Common myeloid progenitor, CD34-positive (primary cell): ENCODE results near the gene C19orf85.

Source experiments
- CTCF ChIA-PET: fragments of 350-600 bp; sonication (Branson Sonifier 250); formaldehyde crosslinking; loops from one replicate; lab custom pipeline; 2021; ENCODE audit warnings: antibody characterized with exemption; lab: Charles Lee
- POLR2A ChIA-PET: fragments of 350-600 bp; sonication (Branson Sonifier 250); formaldehyde crosslinking; loops from one replicate; lab custom pipeline; 2021; ENCODE audit warnings: antibody characterized with exemption; lab: Charles Lee
- DNase-seq, 3 donors: peaks; one replicate each; pipeline versions ENCODE4 v3.0.0 to v3.0.0-alpha.2; 2013
- H3K27ac ChIP-seq, 2 experiments: 1 replicate in 1 of 2; 2 replicates in 1 of 2; pipeline ENCODE4 v1.7.0; 2013; ENCODE audit warnings: inconsistent platforms in 2 of 2, low read length in 2 of 2, mild to moderate bottlenecking in 2 of 2, low read depth in 1 of 2, moderate library complexity in 1 of 2; ENCODE audit not compliant: severe bottlenecking in 2 of 2, insufficient read depth in 1 of 2, poor library complexity in 1 of 2
- H3K27me3 ChIP-seq, 5 experiments: replicated peaks in 2 of 5; 1 replicate in 3 of 5; 2 replicates in 2 of 5; pipeline versions ENCODE4 v1.6.1 to v1.7.0; 2013; ENCODE audit warnings: low read length in 4 of 5, mild to moderate bottlenecking in 2 of 5, moderate library complexity in 2 of 5, inconsistent platforms in 1 of 5; ENCODE audit not compliant: insufficient read depth in 5 of 5, control insufficient read depth in 4 of 5
- H3K36me3 ChIP-seq, 4 experiments: 1 replicate in 2 of 4; 2 replicates in 2 of 4; pipeline versions ENCODE4 v1.6.1 to v1.7.0; 2013; ENCODE audit warnings: low read length in 3 of 4, control low read depth in 1 of 4, mild to moderate bottlenecking in 1 of 4; ENCODE audit not compliant: control insufficient read depth in 4 of 4, insufficient read depth in 4 of 4
- H3K4me1 ChIP-seq, 4 experiments: 1 replicate in 3 of 4; 2 replicates in 1 of 4; pipeline versions ENCODE4 v1.6.1 to v1.7.1; 2013; ENCODE audit warnings: low read length in 3 of 4, mild to moderate bottlenecking in 3 of 4, control low read depth in 1 of 4, inconsistent platforms in 1 of 4, moderate library complexity in 1 of 4; ENCODE audit not compliant: control insufficient read depth in 4 of 4, insufficient read depth in 4 of 4; ENCODE audit errors: control extremely low read depth in 1 of 4
- H3K4me3 ChIP-seq, 7 experiments: 1 replicate in 4 of 7; 2 replicates in 3 of 7; pipeline versions ENCODE4 v1.5.1 to v1.7.0; 2013; ENCODE audit warnings: mild to moderate bottlenecking in 7 of 7, low read length in 6 of 7, moderate library complexity in 6 of 7, inconsistent platforms in 2 of 7, low read depth in 2 of 7, control low read depth in 1 of 7; ENCODE audit not compliant: insufficient read depth in 4 of 7, control insufficient read depth in 1 of 7; ENCODE audit errors: extremely low read depth in 1 of 7
- H3K9me3 ChIP-seq, 5 experiments: 1 replicate in 4 of 5; 2 replicates in 1 of 5; pipeline versions ENCODE4 v1.6.1 to v1.7.1; 2013; ENCODE audit warnings: low read length in 4 of 5, mild to moderate bottlenecking in 2 of 5, inconsistent platforms in 1 of 5, low read depth in 1 of 5, moderate library complexity in 1 of 5; ENCODE audit not compliant: control insufficient read depth in 4 of 5, insufficient read depth in 2 of 5; ENCODE audit errors: control extremely low read depth in 1 of 5
- WGBS: methylation state at CpG from one replicate; pipeline ENCODE4 v1.1.5; 2013; ENCODE audit not compliant: insufficient coverage; 5-methylcytosine and 5-hydroxymethylcytosine counted together

The C19orf85 gene

DNA sequence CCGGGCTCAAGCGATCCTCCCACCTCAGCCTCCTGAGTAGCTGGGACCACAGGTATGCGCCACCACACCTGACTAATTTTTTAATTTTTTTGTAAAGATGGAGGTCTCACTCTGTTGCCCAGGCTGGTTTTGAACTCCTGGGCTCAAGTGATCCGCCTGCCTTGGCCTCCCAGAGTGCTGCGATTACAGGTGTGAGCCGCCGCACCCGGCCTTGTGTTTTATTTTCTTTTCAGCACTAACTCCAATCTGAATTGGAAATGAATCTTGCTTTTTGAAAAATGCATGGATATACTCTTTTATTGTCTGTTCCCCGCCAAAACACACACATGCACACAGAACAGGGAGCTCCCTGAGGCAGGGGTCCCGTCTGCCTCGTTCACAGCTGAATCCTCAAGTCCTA is 1.8 kb downstream of the C19orf85 start:
- Histone ChIP-seq H3K36me3 (peaks cover 0 to 4% (median 0%) of the 10 kb centered on the region in 4 experiments), H3K4me1 (peaks cover 0 to 26% (median 18%) of the 10 kb centered on the region in 4 experiments), H3K27ac (no peak overlapping the region), H3K27me3 (no peaks in the 10 kb centered on the region), H3K4me3 (no peak overlapping the region), H3K9me3 (no peaks in the 10 kb centered on the region)
- ChIA-PET POLR2A (interaction anchor here (1.1 kb wide), 1 partner anchor 14 kb away, joined by 6 read pairs; the partner anchor contains the start of gene ZNF628), CTCF (interaction anchor here (1.0 kb wide), 3 partner anchors 36 to 80 kb away, joined by 3 read pairs; no protein-coding TSS in a partner anchor)
- 89% methylated on average over 5 of the region's 11 CpGs for WGBS
- no peak for DNase-seq

DNA sequence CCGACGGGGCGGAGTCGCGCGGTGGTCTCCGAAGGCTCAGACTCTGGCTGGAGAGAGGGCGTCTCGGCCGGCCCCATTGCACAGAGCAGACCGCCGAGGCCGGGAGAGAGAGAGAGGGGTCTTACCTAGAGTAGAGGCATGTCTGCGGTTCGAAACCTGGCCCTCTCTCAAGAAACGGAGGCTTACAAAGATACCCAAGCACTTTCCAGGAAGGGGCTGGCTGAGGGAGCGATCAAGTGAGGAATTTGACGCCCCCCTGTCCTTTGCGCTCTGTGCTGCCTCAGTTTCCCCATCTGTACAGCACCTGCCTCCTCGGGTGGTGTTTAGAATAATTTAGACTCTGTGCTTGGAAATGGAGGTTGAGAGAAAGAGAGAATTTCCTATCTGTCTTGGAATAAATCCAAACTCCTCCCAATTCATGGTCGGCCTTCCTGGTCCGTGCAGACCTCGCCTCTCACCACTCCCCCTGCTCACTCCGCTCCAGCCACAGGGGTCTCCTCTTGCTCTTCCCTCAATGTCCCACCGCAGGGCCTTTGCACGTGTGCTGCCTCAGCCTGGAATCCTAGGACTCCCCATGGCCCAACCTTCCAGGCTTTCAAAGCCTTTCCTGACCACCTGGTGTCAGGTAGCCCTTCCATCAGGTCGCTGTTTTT is 2.5 kb downstream of the C19orf85 start:
- Histone ChIP-seq H3K9me3 (no peaks in the 10 kb centered on the region), H3K27me3 (no peaks in the 10 kb centered on the region), H3K4me1 (peaks cover 0 to 24% (median 17%) of the 10 kb centered on the region in 4 experiments), H3K36me3 (peaks cover 0 to 4% (median 0%) of the 10 kb centered on the region in 4 experiments), H3K4me3 (peak overlapping the region; percentile 11 to 90 (median 70)), H3K27ac (peak overlapping the region; percentile 64 to 88)
- 12% methylated on average over 23 of the region's 27 CpGs for WGBS
- ChIA-PET CTCF (interaction anchor here (0.9 to 1.0 kb wide), 5 partner anchors 13 to 79 kb away, joined by 3 read pairs; no protein-coding TSS in a partner anchor), POLR2A (interaction anchor here (0.5 to 1.1 kb wide), 6 partner anchors 9 to 1535 kb away, joined by 3 to 8 read pairs (median 3); partner anchors contain the start of genes FIZ1, UBE2S and ZNF628)
- peak; percentile 50 to 79 (median 72) for DNase-seq

DNA sequence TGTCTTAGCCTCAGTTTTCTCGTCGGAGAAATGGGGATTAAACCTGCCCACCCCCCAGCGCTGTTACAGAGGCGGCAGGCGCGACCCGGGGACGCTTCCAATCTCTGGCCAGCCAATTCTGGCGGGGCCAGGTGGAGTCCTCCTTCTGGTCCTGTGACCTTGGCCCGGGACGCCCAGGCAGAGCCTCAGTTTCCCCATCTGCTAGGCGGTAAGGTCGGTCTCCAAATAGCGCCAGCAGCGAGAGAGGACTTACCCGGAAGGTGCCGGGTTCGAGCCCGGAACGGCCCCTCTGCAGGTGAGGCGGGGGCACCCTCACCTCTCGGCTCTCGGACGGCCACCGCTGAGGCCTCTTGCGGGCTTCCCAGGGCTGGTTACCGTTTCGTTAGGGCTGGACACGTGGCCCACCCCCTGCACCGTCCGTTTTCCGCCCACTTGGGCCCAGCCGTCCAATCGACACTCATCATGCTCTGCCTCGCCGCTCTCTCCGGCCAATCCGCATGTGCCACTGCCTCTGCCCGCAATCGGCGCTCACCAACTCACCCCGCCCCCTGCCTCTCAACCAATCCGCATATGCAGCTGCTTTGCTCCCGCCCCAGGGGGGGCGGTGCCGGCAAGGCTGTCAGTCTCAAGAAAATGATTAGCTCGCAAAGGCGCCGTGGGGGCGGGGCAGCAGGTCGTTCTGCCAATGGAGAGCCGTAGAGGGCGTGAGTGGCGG is 3.1 kb downstream of the C19orf85 start, which contains the start of gene ISOC2:
Gene ISOC2, minus strand, starts transcription at position 384 of the 715 bp plus-strand sequence. CDS start 5,156 bp downstream, outside the sequence.
- CTCF ChIA-PET = interaction anchor here (0.9 to 1.0 kb wide), 4 partner anchors 12 to 42 kb away, joined by 3 read pairs; no protein-coding TSS in a partner anchor
- Histone ChIP-seq H3K9me3 (no peaks in the 10 kb centered on the region), H3K27ac (peak within 1 kb of the TSS; percentile 74 to 91), H3K27me3 (no peaks in the 10 kb centered on the region), H3K4me1 (peaks cover 0 to 24% (median 17%) of the 10 kb centered on the region in 4 experiments), H3K4me3 (peak within 1 kb of the TSS; percentile 64 to 90 (median 80)), H3K36me3 (peaks cover 0 to 9% (median 1%) of the 10 kb centered on the region in 4 experiments)
- POLR2A ChIA-PET = interaction anchor here (0.5 to 1.1 kb wide), 7 partner anchors 9 to 1536 kb away, joined by 3 to 8 read pairs (median 3); partner anchors contain the start of genes FIZ1, UBE2S and ZNF628
- under 1% methylated on average over 51 of the region's 54 CpGs for WGBS
- peak; percentile 100 for DNase-seq

DNA sequence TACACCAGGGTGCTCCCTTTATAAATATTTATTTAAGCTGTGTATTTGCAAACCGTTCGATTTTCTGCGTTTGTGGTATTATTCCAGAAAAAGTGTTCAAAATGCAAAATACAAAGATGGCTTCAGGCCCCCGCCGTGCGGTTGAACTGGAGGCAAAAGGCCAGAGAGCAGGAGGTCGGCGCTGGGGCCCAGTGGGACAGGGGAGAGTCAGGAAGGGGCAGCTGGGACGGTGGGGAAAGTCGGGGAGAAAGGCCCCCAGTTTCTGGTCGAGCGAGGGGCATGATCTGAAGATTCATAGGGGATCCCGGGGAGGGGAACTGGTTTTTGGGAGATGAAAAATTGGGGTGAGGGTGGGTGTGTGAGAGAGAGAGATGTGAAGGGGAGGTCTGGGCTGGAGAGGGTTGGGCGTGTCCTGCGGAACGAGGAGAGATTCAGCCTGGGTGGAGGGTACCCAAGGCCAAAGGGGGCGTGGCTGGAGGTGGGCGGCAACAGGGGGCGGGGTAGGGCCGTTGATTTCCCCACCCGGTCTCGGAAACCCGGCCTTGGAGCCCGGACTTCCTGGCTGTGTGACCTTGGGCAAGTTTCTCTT is 3.8 kb downstream of the C19orf85 start:
- H3K27ac ChIP-seq = peak overlapping the region; percentile 74 to 91
- POLR2A ChIA-PET = interaction anchor here (0.5 to 0.6 kb wide), 2 partner anchors 245 to 529 kb away, joined by 3 to 4 read pairs; no protein-coding TSS in a partner anchor

DNA sequence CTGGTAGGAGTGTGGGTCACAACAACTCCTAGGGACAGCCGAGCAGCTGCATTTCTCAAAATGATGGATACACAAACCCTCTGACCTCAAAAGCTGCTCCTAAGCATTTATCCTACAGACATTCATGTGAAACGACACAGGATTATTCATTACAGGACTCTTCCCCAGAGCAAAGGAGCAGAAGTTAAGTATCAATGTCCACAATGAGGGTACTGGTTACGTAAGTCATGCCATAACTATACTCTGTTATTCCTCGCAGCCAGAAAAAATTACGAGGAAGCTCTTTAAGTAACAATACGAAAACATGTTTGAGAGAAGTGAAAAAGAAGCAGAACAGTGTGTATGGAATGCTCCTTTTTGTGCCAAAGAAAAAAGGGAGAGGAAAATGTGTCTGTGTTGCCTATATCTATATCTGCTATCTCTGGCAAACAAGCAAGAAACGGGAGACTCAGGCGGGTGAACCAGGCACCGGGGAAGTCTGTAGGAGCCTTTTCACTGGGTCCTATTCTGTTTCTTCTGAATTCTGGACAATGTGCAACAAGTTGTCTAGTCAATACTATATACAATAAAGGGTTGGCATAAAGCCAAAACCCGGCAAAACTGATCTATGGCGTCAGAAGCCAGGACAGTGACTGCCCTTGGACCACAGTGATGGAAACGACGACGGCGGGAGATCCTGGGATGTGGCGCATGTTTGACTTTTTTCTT is 4.4 kb downstream of the C19orf85 start:
- POLR2A ChIA-PET = interaction anchor here (0.5 to 0.6 kb wide), 2 partner anchors 244 to 528 kb away, joined by 3 to 4 read pairs; no protein-coding TSS in a partner anchor
- no peaks in the 10 kb centered on the region for H3K27me3 ChIP-seq
- DNase-seq = no peak
- H3K36me3 ChIP-seq = peaks cover 0 to 13% (median 7%) of the 10 kb centered on the region in 4 experiments
- CTCF ChIA-PET = interaction anchor here (0.6 to 1.4 kb wide), 5 partner anchors 7 to 319 kb away, joined by 3 to 4 read pairs (median 4); no protein-coding TSS in a partner anchor
- peaks cover 0 to 24% (median 17%) of the 10 kb centered on the region in 4 experiments for H3K4me1 ChIP-seq
- H3K4me3 ChIP-seq = no peak overlapping the region
- WGBS = 85% methylated on average over 15 of the region's 16 CpGs
- H3K9me3 ChIP-seq = no peaks in the 10 kb centered on the region
- H3K27ac ChIP-seq = peak overlapping the region in 1 of 2 experiments; percentile 91

More for the DNA sequence above, 3.8 kb downstream of the C19orf85 start:
- Histone ChIP-seq H3K9me3 (no peaks in the 10 kb centered on the region), H3K27me3 (no peaks in the 10 kb centered on the region), H3K36me3 (peaks cover 0 to 11% (median 2%) of the 10 kb centered on the region in 4 experiments), H3K4me3 (peak overlapping the region; percentile 64 to 90 (median 80)), H3K4me1 (peaks cover 0 to 24% (median 17%) of the 10 kb centered on the region in 4 experiments)
- peak; percentile 62 to 81 (median 76) for DNase-seq
- CTCF ChIA-PET = no interaction called here
- WGBS = 40% methylated on average over 22 of the region's 24 CpGs

DNA sequence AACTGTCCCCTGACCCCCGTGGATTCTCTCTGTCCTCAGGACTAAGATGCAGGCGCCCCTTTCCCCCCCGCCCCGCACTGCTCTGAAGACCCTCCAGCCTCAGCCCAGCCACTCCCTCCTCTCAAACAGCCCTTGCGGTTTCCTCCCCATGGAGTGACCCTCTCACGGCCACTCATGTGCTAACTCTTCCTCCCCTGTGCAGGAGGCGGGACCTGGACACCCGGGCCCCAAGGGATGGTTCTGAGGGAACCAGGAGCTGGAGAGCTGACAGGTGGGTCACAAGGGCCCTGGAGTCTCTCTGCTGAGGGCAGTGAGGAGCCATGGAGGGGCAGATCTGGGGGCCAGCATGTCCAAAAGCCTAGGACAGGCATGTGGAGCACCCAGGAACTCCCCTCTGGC is 5.0 kb downstream of the C19orf85 start:
- Histone ChIP-seq H3K27ac (no peak overlapping the region), H3K4me3 (no peak overlapping the region), H3K36me3 (peaks cover 0 to 13% (median 7%) of the 10 kb centered on the region in 4 experiments), H3K9me3 (no peaks in the 10 kb centered on the region), H3K27me3 (no peaks in the 10 kb centered on the region), H3K4me1 (peaks cover 0 to 24% (median 17%) of the 10 kb centered on the region in 4 experiments)
- POLR2A ChIA-PET = no interaction called here
- CTCF ChIA-PET = interaction anchor here (0.6 to 1.4 kb wide), 5 partner anchors 8 to 319 kb away, joined by 3 to 4 read pairs (median 4); no protein-coding TSS in a partner anchor
- WGBS = 95% methylated on average over 5 of the region's 8 CpGs
- no peak for DNase-seq
